Aorta (tissue), 5 donors: Measurements from ENCODE around the gene PDS5B. TPM values are rescaled to one million over a fixed set of nuclear protein-coding genes. Genes with fewer than 3 reads are reported as not detected.

Experiments used
- ATAC-seq: fragments of 200-7000 bp; cut with Tn5 transposase; one replicate; pipeline ENCODE4 v1.9.1; 2022; ENCODE audit warnings: moderate library complexity; ENCODE audit not compliant: low FRiP score
- DNase-seq, 2 donors: peaks; one replicate each; pipeline ENCODE4 v3.0.0-alpha.2; 2020
- H3K27ac ChIP-seq, 2 donors: one replicate each; pipeline ENCODE4 v1.5.1; 2013; ENCODE audit warnings: low read length in 2 of 2, mild to moderate bottlenecking in 2 of 2, moderate library complexity in 2 of 2, control low read depth in 1 of 2, inconsistent platforms in 1 of 2, low read depth in 1 of 2
- H3K27me3 ChIP-seq, 2 donors: one replicate each; pipeline ENCODE4 v1.6.1; 2013; ENCODE audit warnings: control low read depth in 1 of 2, low read length in 1 of 2, mild to moderate bottlenecking in 1 of 2, moderate library complexity in 1 of 2; ENCODE audit not compliant: insufficient read depth in 2 of 2, control insufficient read depth in 1 of 2
- H3K36me3 ChIP-seq, 2 donors: one replicate each; pipeline ENCODE4 v1.6.1; 2013; ENCODE audit warnings: control low read depth in 1 of 2, low read length in 1 of 2, mild to moderate bottlenecking in 1 of 2; ENCODE audit not compliant: insufficient read depth in 2 of 2, control insufficient read depth in 1 of 2
- H3K4me1 ChIP-seq, 2 donors: one replicate each; pipeline ENCODE4 v1.6.1; 2013; ENCODE audit warnings: low read length in 2 of 2, control low read depth in 1 of 2, mild to moderate bottlenecking in 1 of 2, moderate library complexity in 1 of 2; ENCODE audit not compliant: insufficient read depth in 2 of 2, control insufficient read depth in 1 of 2
- H3K4me3 ChIP-seq, 2 donors: one replicate each; pipeline ENCODE4 v1.5.1; 2013; ENCODE audit warnings: low read length in 2 of 2, control low read depth in 1 of 2, mild to moderate bottlenecking in 1 of 2
- H3K9me3 ChIP-seq: one replicate; pipeline ENCODE4 v1.6.1; 2013; ENCODE audit warnings: mild to moderate bottlenecking, low read length; ENCODE audit not compliant: control insufficient read depth
- WGBS, 2 donors: extraction: QIAGEN DNeasy Blood & Tissue Kit; methylation state at CpG; one replicate each; pipeline ENCODE4 v1.1.7; 2013; 5-methylcytosine and 5-hydroxymethylcytosine counted together
- intact Hi-C, 2 donors: fragments of 100-400 bp; cut with DNase I; formaldehyde crosslinking; loops; one replicate each; pipeline versions ENCODE4 v1.14.2 to v1.15.0; 2022
- polyA plus RNA-seq, 2 donors: library from polyadenylated mRNA; stranded (reverse); fragments of 200-250 nt; gene quantifications; one replicate each; pipeline ENCODE4 v1.2.3, GENCODE V29; 2013
- total RNA-seq, 2 donors: library from RNA; stranded (reverse); fragmentation: NEBNext Ultra II Directional; extraction: Animal tissue kit (Norgen Biotek cat#: 25700); gene quantifications; one replicate each; pipeline ENCODE4 v1.2.1, GENCODE V29; 2021
- donor health status: healthy with polysubstance abuse.
- donor health status: Bipolar disorder and iron deficiency.
- donor health status: DM: no; HTN: no; CAD: no.
- donor health status: DM: no; HTN: no; CAD: no.
- donor health status: DM: yes; HTN: yes; CAD: no.

PDS5B gene
- total and polyA plus RNA-seq, 4 donors = 9.5 to 52.9 (median 29.3) TPM

DNA sequence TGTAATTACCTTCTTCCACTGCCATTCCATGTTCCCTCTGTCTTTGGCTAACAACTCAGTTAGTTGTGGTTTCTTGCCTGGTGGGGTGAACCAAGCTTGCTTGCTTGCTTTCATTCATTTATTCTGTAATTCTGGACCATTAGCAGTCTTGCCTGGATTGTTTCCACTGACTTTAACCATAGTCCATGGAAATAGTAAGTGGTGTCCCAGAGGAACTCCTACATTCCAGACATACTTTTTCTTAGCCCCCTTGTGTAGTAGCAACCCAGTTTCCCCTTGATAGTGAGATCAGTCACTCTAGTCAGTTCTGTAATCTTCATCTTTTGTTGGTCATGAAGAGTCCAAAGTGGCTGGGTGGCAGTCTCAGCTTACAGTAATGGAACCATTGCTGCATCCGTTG, 23.2 kb downstream of the PDS5B start:
- no peaks in the 10 kb centered on the region for H3K9me3 ChIP-seq
- H3K36me3 ChIP-seq = no peaks in the 10 kb centered on the region
- H3K27me3 ChIP-seq = no peaks in the 10 kb centered on the region
- no peak for DNase-seq
- WGBS, 2 donors = 62 to 72% methylated on average over 1 of the region's 1 CpG
- ATAC-seq = no peak
- peaks cover 2 to 3% of the 10 kb centered on the region in 2 donors for H3K4me1 ChIP-seq
- no peak overlapping the region for H3K4me3 ChIP-seq
- intact Hi-C loops = no loop called here
- no peak overlapping the region for H3K27ac ChIP-seq

DNA sequence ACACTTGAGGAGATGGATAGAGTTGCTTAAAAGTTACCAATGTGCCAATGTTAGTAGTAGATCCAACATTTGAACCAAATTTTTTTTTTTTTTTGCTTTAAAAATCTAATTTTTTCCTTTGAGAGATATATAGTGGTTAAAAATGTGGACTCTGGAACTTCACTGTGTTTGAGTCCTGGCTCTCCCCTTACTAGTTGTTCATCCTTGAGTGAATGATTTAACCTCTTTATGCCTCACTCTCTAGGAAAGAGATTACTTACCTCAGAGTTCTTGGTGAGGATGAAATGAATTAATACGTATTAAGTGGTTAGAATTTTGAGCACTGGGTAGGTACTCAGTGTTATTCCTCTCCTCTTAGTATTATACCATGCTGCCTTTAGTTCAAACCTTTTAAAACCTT, 24.3 kb downstream of the PDS5B start:
- 76 to 94% methylated on average over 1 of the region's 1 CpG for WGBS, 2 donors
- peaks cover 2 to 3% of the 10 kb centered on the region in 2 donors for H3K4me1 ChIP-seq
- H3K27me3 ChIP-seq = no peaks in the 10 kb centered on the region
- no peaks in the 10 kb centered on the region for H3K36me3 ChIP-seq
- no peak overlapping the region for H3K4me3 ChIP-seq
- DNase-seq (no peak), ATAC-seq (no peak)
- intact Hi-C loops = no loop called here
- H3K9me3 ChIP-seq = no peaks in the 10 kb centered on the region
- no peak overlapping the region for H3K27ac ChIP-seq

DNA sequence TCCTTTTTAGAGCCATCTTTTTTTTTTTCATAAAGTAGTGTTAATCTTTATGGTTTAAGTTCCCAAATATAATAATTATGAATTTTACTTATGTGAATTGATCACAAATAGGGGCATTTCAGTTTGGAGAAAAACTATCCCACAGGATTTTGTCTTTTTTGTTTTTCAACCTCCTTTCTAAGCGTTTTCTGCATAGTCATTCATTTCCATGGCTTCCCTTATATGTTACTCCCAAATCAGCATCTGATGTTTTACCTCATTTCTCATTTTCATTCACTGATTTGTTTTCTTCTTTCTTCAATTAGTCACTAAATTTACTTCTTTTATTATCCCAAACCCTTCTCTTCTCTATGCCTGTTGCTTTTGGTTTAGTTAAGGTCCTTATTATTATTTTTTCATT, 24.7 kb downstream of the PDS5B start:
- ATAC-seq = no peak
- Histone ChIP-seq H3K27ac (no peak overlapping the region), H3K9me3 (no peaks in the 10 kb centered on the region), H3K4me1 (peaks cover 2 to 3% of the 10 kb centered on the region in 2 donors), H3K36me3 (no peaks in the 10 kb centered on the region), H3K27me3 (no peaks in the 10 kb centered on the region), H3K4me3 (no peak overlapping the region)
- no peak for DNase-seq
- intact Hi-C loops = no loop called here
- 74 to 84% methylated on average over 1 of the region's 1 CpG for WGBS, 2 donors

- intact Hi-C loops = no loop called here
- WGBS, 2 donors = 93% methylated on average over 5 of the region's 5 CpGs
- no peak for ATAC-seq
- Histone ChIP-seq H3K27ac (no peak overlapping the region), H3K27me3 (no peaks in the 10 kb centered on the region), H3K4me3 (no peak overlapping the region), H3K36me3 (no peaks in the 10 kb centered on the region), H3K9me3 (no peaks in the 10 kb centered on the region), H3K4me1 (peaks cover 0 to 2% of the 10 kb centered on the region in 2 donors)
- no peak for DNase-seq
Measured at GRCh38 chr13:32616883-32617511, 30.7 kb downstream of the PDS5B start.

GRCh38 chr13:32622827-32623226, 36.6 kb downstream of the PDS5B start:
- Histone ChIP-seq H3K4me1 (peaks cover 0 to 2% of the 10 kb centered on the region in 2 donors), H3K9me3 (peaks cover 2% of the 10 kb centered on the region), H3K4me3 (no peak overlapping the region), H3K27me3 (no peaks in the 10 kb centered on the region), H3K27ac (no peak overlapping the region), H3K36me3 (no peaks in the 10 kb centered on the region)
- WGBS, 2 donors = 94 to 96% methylated on average over 3 of the region's 3 CpGs
- intact Hi-C loops = no loop called here
- DNase-seq = no peak
- ATAC-seq = no peak

GRCh38 chr13:32624441-32624840, 38.2 kb downstream of the PDS5B start:
- no peak overlapping the region for H3K4me3 ChIP-seq
- 3 to 4% methylated on average over 1 of the region's 1 CpG for WGBS, 2 donors

DNA sequence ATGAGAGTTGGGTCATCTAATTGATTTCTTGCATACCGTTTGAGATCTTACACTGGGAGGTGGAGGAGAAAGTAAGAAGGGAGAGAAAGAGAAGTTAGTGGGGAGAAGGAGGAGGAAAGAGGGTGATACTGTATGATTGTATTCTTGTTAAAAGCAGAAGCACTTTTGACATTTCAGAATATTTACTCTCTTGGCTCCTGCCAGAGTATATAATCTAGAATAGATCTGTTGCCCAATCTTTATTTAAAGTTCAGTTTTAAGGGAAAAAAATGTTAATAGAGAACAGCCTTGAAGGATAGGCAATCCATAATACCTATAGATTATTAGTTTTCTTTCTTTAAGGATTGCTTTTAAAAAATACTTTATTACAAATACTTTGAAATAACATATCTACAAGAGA, 41.5 kb downstream of the PDS5B start:
- H3K4me3 ChIP-seq = no peak overlapping the region
- no peak overlapping the region for H3K27ac ChIP-seq
- intact Hi-C loops = no loop called here
- ATAC-seq (no peak), DNase-seq (no peak)
- no peaks in the 10 kb centered on the region for H3K27me3 ChIP-seq
- no peaks in the 10 kb centered on the region for H3K36me3 ChIP-seq
- H3K4me1 ChIP-seq = peaks cover 2 to 4% of the 10 kb centered on the region in 2 donors
- peaks cover 1% of the 10 kb centered on the region for H3K9me3 ChIP-seq
- WGBS, 2 donors = 46 to 49% methylated on average over 1 of the region's 1 CpG

More at GRCh38 chr13:32624441-32624840, 38.2 kb downstream of the PDS5B start:
- Histone ChIP-seq H3K27me3 (no peaks in the 10 kb centered on the region), H3K9me3 (peaks cover 2% of the 10 kb centered on the region), H3K27ac (no peak overlapping the region), H3K36me3 (no peaks in the 10 kb centered on the region), H3K4me1 (peaks cover 0 to 2% of the 10 kb centered on the region in 2 donors)
- intact Hi-C loops = no loop called here
- ATAC-seq (no peak), DNase-seq (no peak)

DNA sequence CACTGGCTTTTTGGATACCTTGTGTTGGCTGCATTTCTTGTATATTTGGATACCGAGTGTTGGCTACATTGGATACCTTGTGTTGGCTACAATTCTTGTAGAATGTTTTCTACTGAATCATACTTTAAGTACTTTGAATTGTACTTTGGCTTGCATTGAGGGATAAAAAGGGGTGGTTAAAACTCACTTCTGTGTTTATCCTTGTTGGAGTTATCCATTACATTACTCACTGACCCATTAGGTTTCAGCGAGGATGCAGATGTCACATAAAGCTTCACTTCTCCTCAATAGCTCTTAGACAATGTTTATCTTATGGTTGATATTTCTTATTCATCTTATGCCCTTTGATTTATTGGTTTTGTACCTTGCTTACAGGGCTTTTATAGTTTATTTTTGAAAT, 43.1 kb downstream of the PDS5B start:
- H3K4me1 ChIP-seq = peaks cover 2 to 4% of the 10 kb centered on the region in 2 donors
- intact Hi-C loops = no loop called here
- H3K9me3 ChIP-seq = no peaks in the 10 kb centered on the region
- DNase-seq = no peak
- ATAC-seq = no peak
- H3K4me3 ChIP-seq = no peak overlapping the region
- H3K27ac ChIP-seq = no peak overlapping the region
- H3K27me3 ChIP-seq = no peaks in the 10 kb centered on the region
- H3K36me3 ChIP-seq = no peaks in the 10 kb centered on the region
- WGBS, 2 donors = 47 to 52% methylated on average over 2 of the region's 2 CpGs

- no peak for DNase-seq
- 97 to 99% methylated on average over 1 of the region's 1 CpG for WGBS, 2 donors
- ATAC-seq = no peak
- Histone ChIP-seq H3K36me3 (no peaks in the 10 kb centered on the region), H3K27me3 (no peaks in the 10 kb centered on the region), H3K27ac (no peak overlapping the region), H3K9me3 (no peaks in the 10 kb centered on the region), H3K4me1 (peaks cover 2 to 4% of the 10 kb centered on the region in 2 donors), H3K4me3 (no peak overlapping the region)
- intact Hi-C loops = no loop called here
Measured at GRCh38 chr13:32629866-32630265, 43.6 kb downstream of the PDS5B start.
